Hindlimb muscle (tissue), 1 donor: ENCODE results near the gene TSPEAR. TPM values are rescaled to one million over a fixed set of nuclear protein-coding genes. Genes with fewer than 3 reads are reported as not detected.
"Not testable (repeated sequence)": the region's sequence is repeated elsewhere in the genome, so short reads cannot be mapped to it uniquely, and the experiment has no call there.

ENCODE experiments used
- DNase-seq: peaks from one replicate; pipeline ENCODE4 v3.0.0-alpha.2; 2013
- polyA plus RNA-seq: library from polyadenylated mRNA; unstranded; fragments of 120-200 nt; gene quantifications from one replicate; pipeline ENCODE4 v1.2.1, GENCODE V29; 2013; ENCODE audit not compliant: insufficient read length

TSPEAR gene
- polyA plus RNA-seq, 1 donor = 0.14 TPM

DNA sequence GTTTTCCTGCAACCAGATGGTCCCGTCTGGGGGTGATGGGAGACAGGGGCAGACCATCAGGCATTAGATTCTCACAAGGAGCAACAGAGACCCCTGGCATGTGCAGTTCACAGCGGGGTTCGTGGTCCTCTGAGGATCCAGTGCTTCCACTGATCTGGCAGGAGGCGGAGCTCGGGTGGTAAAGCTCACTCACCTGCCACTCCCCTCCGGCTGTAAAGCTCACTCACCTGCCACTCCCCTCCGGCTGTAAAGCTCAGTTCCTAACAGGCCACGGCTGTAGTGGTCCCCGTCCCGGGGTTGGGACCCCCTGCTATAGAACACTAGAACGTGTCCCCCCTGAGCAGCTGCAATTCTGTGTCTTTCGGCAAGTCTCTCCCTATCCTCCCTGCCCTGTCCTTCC lies 9.8 kb downstream of the TSPEAR start:
- no peak for DNase-seq

- DNase-seq = no peak
These were observed 10.4 kb downstream of the TSPEAR start for GRCh38 chr21:44701023-44701400.

GRCh38 chr21:44700101-44701022 lies 11.0 kb downstream of the TSPEAR start:
- no peak for DNase-seq

DNA sequence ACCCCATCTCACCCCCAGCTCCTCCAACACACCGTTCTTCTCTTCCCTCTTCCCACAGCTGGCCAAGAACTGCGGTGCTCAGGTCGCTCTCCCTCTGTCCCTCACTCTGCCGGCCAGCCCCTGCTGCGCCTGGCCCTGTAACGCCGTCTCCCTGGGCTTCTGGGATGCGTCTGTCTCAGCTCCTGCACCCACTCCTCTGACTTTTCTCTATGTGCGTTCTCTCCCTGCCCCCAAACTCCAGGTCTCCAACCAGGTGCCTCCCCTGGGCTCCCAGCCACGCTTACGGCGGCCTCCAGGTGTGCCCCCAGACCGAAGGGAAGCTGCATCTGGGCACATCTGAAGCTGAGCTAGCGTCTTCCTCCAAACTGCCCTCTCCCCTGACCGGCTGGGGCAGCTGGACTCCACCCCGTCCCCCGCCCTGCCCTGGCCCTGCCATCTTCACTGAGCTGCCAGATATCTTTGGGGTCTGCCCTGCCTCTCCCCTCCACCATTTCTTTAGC lies 11.8 kb downstream of the TSPEAR start:
- no peak for DNase-seq

DNA sequence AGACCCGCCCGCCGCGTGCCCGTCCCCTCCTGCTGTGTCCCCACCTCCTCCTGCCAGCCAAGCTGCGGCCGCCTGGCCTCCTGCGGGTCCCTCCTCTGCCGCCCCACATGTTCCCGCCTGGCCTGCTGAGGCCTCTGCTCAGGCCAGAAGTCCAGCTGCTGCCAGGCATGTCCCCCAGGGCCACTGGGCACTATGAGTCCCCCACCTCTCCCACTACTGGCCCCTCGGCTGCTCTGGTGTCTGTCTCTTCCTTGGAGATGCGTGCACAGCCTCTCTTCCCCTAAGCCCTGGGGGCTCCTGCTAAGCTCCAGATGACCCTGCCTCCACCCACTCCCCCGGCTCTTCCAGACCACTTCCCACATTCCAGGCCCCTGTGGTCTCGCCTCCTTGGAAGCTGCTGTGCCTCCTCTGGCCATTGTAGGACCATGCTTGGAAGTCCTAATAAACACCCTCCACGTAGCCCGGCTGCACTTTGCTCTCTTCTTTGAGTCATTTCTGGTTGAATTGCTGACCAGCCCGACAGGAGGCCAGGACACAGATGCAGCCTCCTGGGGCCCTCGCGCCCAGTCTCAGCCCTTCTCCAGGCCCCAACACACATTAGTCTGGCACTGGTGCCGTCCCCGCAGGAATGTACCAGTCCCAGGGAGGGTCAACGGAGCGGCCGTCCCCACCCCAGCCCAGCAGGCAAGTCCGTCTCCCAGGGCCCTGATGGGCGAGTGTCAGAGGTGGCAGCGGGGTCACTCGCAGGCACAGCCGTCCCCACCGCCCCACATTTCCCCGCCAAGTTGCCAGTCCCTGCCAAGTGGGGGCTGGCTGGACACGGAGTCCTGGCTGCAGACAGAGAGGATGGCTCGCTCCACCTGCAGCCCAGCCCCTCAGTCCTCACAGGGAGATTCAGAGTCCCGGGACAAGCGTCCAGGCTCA lies 13.3 kb downstream of the TSPEAR start:
- no peak for DNase-seq

GRCh38 chr21:44697172-44697810 lies 14.1 kb downstream of the TSPEAR start, which contains the start of gene KRTAP10-12:
TSS of gene KRTAP10-12 (plus strand) at chr21:44697172. CDS start at chr21:44697202, 30 bp downstream.
- not testable (repeated sequence) for DNase-seq

DNA sequence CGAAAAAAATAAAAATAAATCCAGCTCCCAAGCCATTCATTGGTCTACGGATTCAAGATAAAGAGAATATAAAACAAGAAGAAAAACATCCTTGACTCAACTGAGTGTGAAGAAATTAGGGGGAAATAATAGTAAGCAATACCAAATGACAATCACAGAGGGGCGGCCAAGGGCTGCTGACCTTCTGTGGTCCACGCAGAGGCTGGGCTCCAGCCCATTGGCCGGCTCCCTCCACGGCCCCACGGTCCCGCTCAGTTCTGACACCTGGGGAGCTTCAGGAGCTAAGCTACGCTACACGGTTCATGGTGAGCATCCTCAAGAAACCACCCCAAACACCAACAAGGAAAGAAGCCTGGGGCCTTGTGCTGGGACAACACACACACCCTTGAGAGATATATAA lies 14.8 kb downstream of the TSPEAR start:
- no peak for DNase-seq

DNA sequence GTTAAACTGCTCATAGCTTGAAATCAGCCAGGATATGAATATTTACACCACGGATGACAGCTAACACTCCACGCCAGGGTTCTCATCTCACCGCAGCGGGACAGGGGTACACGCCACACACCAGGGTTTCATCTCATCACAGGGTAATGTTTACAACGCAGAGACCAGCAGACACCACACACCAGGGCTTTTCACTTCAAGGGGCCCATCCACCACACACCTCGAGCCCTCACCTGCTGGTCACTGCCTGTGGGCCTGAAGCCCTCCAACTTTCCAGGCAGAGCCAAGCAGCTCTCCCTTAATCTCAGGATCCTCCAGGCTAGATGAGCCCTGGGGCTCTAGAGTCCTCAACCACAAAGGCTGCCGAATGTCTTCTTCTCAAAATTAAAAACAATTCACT lies 15.7 kb downstream of the TSPEAR start:
- no peak for DNase-seq

DNA sequence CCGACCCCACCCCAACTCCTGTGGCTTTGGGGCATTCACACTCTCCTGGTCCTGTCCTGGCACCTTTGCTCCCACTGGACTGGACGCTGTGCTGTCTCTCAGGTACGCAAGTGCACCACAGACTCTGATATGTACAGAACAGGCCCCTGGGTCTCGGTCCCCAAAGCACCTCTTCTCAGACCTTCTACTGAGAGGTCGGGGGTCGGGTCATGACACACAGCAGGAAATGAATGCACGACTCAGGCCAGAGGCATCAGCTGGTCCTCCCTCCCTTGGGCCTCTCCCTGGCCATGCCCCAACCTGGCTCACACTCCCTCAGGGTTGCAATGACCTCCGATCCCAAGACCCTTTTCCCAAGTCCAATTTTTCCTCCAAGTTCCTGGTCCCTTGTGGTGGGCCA lies 16.2 kb downstream of the TSPEAR start:
- DNase-seq = no peak

DNA sequence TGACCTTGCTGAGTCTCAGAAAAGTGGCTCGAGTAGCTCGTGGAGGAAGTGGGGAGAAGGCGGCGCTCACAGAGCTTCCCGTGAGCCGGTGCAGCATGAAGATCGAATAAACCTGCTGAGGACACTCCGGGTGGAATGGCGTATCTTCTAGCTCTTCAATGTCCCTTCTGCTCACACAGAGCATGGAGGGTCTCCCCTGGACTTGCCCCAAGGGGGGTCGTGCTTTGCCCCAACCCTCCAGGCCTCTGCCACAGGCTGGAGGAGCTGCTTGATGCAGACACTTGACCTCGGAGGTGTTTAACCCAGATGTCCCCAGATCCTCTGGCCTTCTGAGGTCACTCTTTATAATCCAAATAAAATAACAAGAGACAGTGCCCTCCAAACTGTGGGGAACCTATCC lies 16.6 kb downstream of the TSPEAR start:
- DNase-seq = no peak

- no peak for DNase-seq
These were observed 18.4 kb downstream of the TSPEAR start for GRCh38 chr21:44692798-44693512.

- no peak for DNase-seq
These were observed 19.7 kb downstream of the TSPEAR start for GRCh38 chr21:44691686-44692085.

DNA sequence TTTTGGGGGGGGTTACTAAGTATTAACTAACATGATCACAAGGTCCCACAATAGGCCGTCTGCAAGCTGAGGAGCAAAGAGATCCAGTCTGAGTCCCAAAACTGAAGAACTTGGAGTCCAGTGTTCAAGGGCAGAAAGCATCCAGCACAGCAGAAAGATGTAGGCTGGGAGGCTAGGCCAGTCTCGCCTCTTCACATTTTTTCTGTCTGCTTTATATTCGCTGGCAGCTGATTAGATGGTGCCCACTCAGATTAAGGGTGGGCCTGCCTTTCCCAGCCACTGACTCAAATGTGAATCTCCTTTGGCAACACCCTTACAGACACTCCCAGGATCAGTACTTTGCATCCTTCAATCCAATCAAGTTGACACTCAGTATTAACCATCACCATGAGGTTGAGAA lies 21.6 kb downstream of the TSPEAR start:
- not testable (repeated sequence) for DNase-seq

DNA sequence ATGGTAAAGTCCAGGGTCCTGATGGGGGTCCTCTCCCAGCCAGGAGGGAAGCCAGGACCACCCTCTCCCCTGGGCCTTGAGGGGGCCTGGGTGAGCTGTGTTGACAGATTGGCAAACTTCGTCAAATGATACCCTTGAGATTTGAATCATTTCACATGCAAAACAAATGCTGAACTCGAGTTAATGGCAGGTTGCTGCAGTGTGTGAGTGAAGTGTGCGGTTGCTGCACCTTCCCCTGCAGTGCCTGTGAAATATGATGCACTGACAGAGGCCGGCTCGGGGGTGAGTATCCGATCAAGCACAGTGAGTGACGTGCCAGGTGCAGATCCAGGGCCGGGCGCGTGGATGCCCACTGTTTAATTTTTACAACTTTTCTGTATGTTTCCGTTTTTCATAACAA lies 23.7 kb downstream of the TSPEAR start:
- no peak for DNase-seq

DNA sequence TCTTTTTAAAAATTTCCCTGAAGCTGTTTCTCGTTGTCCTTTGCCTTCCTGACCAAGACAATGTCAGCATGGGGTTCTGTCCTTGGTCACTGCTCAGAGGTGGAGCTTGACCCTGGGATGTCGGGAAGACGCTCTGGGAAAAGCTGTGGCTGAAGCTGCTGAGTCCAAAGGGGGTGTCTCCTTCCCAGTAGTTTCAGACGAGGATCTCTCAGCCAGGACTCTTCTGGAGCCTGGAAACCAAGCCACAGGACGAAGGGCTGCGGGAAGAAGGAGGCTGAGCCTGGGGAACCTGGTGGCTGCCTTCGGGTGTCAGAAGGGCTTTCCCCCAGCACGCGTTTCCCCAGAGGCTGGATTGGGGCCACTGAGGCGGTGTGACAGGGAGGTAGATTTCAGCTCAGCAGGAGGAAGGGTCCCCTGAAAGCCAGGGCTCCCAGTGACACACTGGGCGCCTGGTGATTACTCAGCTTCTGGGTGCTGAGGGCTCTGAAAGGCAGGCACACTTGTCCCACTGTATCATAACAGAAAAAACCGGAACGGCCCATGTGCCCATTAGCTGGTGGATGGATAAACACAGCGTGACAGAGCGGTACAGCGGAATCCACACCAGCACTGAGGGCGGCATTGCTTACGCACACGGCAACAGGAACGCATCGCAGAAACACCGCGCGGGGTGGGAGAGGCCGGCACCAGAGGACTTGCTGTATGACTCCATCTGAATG lies 24.4 kb downstream of the TSPEAR start:
- no peak for DNase-seq

- no peak for DNase-seq
These were observed 25.2 kb downstream of the TSPEAR start for GRCh38 chr21:44686000-44686781.

DNA sequence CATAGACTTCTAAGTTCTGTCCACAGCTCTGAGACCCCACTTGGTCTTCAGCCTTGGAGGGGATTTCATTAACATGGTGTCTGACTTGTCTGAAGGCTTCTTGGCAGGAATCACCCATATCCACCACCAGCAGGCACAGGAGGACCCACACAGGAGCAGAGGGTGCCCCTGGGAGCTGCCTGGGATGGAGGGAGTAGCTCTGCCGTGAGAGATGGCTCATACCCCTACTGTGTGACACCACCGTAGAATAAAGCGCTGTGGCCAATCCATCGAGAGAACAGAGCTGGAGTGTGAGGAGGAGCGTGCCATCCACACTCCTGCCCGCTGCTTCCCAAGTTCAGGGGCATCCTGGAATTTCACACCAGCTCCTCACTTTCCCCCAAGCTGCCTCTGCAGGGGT lies 26.3 kb downstream of the TSPEAR start:
- DNase-seq = not testable (repeated sequence)

DNA sequence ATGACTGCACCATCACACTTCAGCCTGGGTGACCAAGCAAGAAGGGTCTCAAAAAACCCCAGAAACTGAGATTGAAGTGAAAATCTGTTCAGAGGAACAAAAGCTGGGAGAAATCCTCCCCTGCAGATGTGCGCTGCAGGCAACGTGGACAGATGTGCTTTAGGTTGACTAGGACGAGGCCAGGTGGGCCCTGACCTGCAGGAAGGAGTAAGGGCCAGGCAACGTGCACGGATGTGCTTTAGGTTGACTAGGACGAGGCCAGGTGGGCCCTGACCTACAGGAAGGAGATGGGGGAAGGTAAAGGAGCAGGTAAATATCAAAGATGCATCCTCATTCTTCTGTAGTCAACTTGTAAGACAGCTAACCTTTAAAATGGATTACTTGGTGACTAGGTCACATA lies 26.9 kb downstream of the TSPEAR start:
- no peak for DNase-seq

GRCh38 chr21:44684077-44684476 lies 27.3 kb downstream of the TSPEAR start:
- no peak for DNase-seq

DNA sequence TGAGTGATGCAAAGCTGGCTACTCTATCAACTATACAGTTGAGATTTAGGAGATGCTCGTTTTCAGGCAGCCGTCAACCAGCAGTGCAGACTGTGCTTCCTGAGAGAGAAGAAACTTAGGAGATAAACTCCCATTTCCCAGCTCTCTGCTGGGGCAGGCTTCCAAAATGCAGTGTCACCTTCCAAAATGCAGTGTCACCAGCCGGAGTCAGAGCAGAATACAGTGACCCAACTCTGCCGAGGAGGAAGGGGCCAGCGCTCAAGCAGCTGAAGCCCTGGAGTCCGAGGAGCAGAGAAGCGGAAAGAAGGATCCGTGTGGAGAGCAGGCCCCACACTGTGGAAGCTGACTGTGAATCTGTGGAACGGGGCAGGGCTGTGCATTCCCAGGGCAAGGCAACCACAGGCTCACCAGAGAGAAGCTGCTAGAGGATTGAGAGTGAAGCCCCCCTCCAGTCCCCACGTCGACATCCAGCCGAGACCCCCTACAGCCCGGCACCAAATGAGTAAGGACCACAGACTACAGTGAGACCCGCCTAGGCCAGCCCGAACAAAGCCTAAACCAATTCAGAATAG lies 28.7 kb downstream of the TSPEAR start:
- DNase-seq = no peak
